Lung (tissue), 12 donors: ENCODE measurements around the gene TSC22D2. TPM values are rescaled to one million over a fixed set of nuclear protein-coding genes. Genes with fewer than 3 reads are reported as not detected.

Experiments
- ATAC-seq: fragments of 200-7000 bp; cut with Tn5 transposase; one replicate; pipeline ENCODE4 v1.9.1; 2020; ENCODE audit warnings: moderate number of reproducible peaks; ENCODE audit not compliant: insufficient read depth, low FRiP score
- DNase-seq, 3 donors: peaks; one replicate each; pipeline ENCODE4 v3.0.0-alpha.2; 2013 to 2017
- H3K27ac ChIP-seq, 2 donors: one replicate each; pipeline ENCODE4 v1.5.1; 2013; ENCODE audit warnings: mild to moderate bottlenecking in 2 of 2, moderate library complexity in 2 of 2, control low read depth in 1 of 2, inconsistent platforms in 1 of 2, low read depth in 1 of 2, low read length in 1 of 2
- H3K27me3 ChIP-seq, 3 donors: one replicate each; pipeline ENCODE4 v1.5.1; 2013; ENCODE audit warnings: low read length in 2 of 3; ENCODE audit not compliant: control insufficient read depth in 3 of 3, insufficient read depth in 3 of 3
- H3K36me3 ChIP-seq, 4 donors: one replicate each; pipeline ENCODE4 v1.5.1; 2013; ENCODE audit warnings: low read length in 4 of 4, mild to moderate bottlenecking in 1 of 4, moderate library complexity in 1 of 4; ENCODE audit not compliant: control insufficient read depth in 4 of 4, insufficient read depth in 4 of 4
- H3K4me1 ChIP-seq, 5 donors: one replicate each; pipeline ENCODE4 v1.5.1; 2013; ENCODE audit warnings: low read length in 5 of 5, mild to moderate bottlenecking in 2 of 5, moderate library complexity in 1 of 5; ENCODE audit not compliant: control insufficient read depth in 5 of 5, insufficient read depth in 5 of 5
- H3K4me3 ChIP-seq: one replicate; pipeline ENCODE4 v1.5.1; 2013; ENCODE audit warnings: mild to moderate bottlenecking, control low read depth, moderate library complexity
- H3K9ac ChIP-seq, 2 donors: one replicate each; pipeline ENCODE4 v1.5.1; 2013; ENCODE audit warnings: low read length in 2 of 2, control low read depth in 1 of 2; ENCODE audit not compliant: insufficient read depth in 1 of 2
- H3K9me3 ChIP-seq, 4 donors: one replicate each; pipeline ENCODE4 v1.5.1; 2013; ENCODE audit warnings: low read length in 3 of 4, mild to moderate bottlenecking in 1 of 4, moderate library complexity in 1 of 4; ENCODE audit not compliant: control insufficient read depth in 4 of 4, insufficient read depth in 3 of 4
- WGBS, 2 donors: extraction: QIAGEN DNeasy Blood & Tissue Kit; methylation state at CpG; one replicate each; pipeline ENCODE4 v1.1.7; 2013; 5-methylcytosine and 5-hydroxymethylcytosine counted together
- polyA plus RNA-seq, 2 donors: library from polyadenylated mRNA; stranded (reverse); fragments of 200-250 nt; gene quantifications; one replicate each; pipeline ENCODE4 v1.2.1, GENCODE V29; 2013
- total RNA-seq, 2 donors: library from RNA; depleted of rRNA in 1 of 2; stranded (reverse); fragments of >200 nt in 1 of 2; gene quantifications; one replicate each; pipeline ENCODE4 v1.2.1, GENCODE V29; 2014 to 2021
- TF ChIP-seq, protein P1 (sequence below): IDR thresholded peaks from 2 replicates; pipeline ENCODE4 v1.5.1; 2012; ENCODE audit warnings: mild to moderate bottlenecking; ENCODE audit errors: control extremely low read depth, extremely low read depth
- donor health status: control.
- donor health status: control.
- donor health status: Bipolar disorder and iron deficiency.
- donor health status: healthy.
- donor health status: DM: yes; HTN: yes; CAD: no.

TSC22D2 gene
- total and polyA plus RNA-seq, 4 donors, result 8.8 to 57.7 (median 18.7) TPM

DNA sequence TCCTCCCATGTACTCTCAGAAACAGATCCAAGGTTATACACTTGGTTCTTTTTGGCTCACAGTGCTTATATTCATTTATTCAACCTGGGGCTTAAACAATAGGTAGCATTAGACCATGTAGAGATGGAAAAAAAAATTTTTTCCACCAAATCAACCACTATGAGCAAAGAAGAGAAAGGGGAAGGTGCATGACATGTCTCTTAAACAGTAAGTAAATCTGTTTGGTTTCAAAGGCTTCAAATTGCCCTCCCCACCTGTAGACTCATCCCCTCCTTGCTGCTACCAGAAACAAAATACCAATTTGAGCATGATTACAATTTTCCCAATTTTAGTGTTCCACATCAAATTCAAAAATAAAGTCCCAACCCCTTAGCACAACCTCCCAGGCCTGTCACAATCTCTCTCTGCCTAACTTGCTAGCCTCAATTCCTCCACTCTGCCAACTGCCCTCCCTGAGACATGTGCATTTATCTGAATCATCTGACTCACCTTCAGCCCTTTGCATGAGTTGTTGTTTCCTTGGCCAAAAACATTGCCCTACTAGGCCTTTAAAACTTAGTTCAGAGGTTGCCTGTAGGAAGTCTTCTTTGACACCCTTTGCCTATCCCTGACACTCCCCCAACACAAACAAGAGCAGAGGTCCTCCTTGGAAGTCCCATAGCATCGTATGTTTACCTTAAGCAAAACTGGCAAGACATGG is 30.3 kb upstream of the TSC22D2 start:
- H3K27ac ChIP-seq, result no peak overlapping the region
- TF ChIP-seq, protein P1, sequence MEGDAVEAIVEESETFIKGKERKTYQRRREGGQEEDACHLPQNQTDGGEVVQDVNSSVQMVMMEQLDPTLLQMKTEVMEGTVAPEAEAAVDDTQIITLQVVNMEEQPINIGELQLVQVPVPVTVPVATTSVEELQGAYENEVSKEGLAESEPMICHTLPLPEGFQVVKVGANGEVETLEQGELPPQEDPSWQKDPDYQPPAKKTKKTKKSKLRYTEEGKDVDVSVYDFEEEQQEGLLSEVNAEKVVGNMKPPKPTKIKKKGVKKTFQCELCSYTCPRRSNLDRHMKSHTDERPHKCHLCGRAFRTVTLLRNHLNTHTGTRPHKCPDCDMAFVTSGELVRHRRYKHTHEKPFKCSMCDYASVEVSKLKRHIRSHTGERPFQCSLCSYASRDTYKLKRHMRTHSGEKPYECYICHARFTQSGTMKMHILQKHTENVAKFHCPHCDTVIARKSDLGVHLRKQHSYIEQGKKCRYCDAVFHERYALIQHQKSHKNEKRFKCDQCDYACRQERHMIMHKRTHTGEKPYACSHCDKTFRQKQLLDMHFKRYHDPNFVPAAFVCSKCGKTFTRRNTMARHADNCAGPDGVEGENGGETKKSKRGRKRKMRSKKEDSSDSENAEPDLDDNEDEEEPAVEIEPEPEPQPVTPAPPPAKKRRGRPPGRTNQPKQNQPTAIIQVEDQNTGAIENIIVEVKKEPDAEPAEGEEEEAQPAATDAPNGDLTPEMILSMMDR, result no peak
- 87 to 95% methylated on average over 1 of the region's 1 CpG for WGBS, 2 donors

DNA sequence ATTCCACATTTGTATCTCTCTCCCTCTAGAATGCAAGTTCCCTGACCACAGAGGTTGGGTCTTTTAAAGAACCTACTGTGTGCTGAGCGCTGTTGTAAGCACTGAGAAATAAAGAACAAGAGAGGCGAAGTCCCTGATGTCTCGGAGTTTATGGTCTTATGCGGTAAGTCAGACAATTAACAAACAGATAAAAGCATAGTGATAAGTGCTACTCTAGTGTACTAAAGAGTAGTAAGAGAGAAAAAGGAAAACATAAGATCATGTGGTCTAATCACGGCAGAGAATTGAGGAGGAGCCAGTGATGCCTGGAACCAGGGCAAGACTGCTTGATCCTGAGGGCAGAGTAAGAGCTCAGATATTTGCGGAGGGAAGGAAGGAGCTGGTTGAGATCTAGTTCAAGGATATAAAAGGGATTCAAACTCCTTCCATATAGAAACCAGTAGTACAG is 29.8 kb upstream of the TSC22D2 start:
- 91 to 96% methylated on average over 6 of the region's 6 CpGs for WGBS, 2 donors
- ATAC-seq, result no peak

More for the DNA sequence above, 30.3 kb upstream of the TSC22D2 start:
- no peak overlapping the region for H3K4me3 ChIP-seq
- ATAC-seq, result no peak
- no peaks in the 10 kb centered on the region for H3K27me3 ChIP-seq
- H3K4me1 ChIP-seq, result peaks cover 2 to 31% (median 8%) of the 10 kb centered on the region in 5 donors
- DNase-seq, result no peak
- no peaks in the 10 kb centered on the region for H3K36me3 ChIP-seq
- H3K9ac ChIP-seq, result no peak overlapping the region
- H3K9me3 ChIP-seq, result no peaks in the 10 kb centered on the region

DNA sequence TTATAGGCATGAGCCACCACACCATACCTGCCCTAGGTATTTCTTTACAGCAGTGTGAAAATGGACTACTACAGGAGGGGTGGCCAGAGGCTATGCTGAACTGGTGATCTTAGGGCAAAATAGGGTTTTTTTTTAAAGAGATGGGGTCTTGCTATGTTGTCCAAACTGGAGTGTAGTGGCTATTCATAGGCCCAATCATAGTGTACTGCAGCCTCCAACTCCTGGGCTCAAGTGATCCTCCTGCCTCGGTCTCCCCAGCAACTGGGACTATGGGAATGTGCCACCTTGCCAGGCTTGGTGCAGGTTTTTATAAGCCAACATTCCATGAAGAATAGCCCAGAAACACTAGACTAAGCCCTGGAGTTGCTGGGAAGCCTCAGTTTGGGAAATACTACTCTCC is 28.6 kb upstream of the TSC22D2 start:
- Histone ChIP-seq H3K9me3 (no peaks in the 10 kb centered on the region), H3K4me3 (no peak overlapping the region), H3K9ac (no peak overlapping the region), H3K4me1 (peaks cover 2 to 23% (median 8%) of the 10 kb centered on the region in 5 donors), H3K27ac (no peak overlapping the region), H3K36me3 (no peaks in the 10 kb centered on the region), H3K27me3 (no peaks in the 10 kb centered on the region)
- DNase-seq, result no peak
- ATAC-seq, result no peak
- WGBS, 2 donors, result 100% methylated on average over 1 of the region's 1 CpG
- TF ChIP-seq, protein P1, result no peak

More for the DNA sequence above, 29.8 kb upstream of the TSC22D2 start:
- no peak overlapping the region for H3K9ac ChIP-seq
- DNase-seq, result no peak
- TF ChIP-seq, protein P1, result no peak
- peaks cover 2 to 31% (median 8%) of the 10 kb centered on the region in 5 donors for H3K4me1 ChIP-seq
- H3K27me3 ChIP-seq, result no peaks in the 10 kb centered on the region
- H3K36me3 ChIP-seq, result no peaks in the 10 kb centered on the region
- H3K4me3 ChIP-seq, result no peak overlapping the region
- H3K27ac ChIP-seq, result no peak overlapping the region
- no peaks in the 10 kb centered on the region for H3K9me3 ChIP-seq
